Measurements from ENCODE around the gene NTM.

Gene NTM

DNA sequence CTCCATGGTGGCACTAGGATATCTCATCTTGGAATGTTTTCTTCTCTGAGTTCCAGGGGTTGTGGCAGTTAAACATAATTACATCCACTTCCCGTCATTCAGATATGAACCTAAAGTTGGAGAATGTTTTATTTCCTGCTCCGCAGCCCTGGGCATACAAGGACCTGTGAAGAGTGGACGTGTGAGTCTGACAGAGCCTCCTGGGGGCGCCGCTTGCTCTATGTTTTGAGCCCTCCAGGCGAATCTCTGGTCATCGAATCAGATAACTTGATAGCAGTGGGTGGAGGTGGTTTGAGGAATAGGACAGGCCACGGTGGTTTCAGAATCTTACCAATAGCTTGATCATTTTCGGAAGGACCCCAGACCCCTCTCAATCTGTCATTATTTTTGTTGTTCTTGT is 174.2 kb downstream of the NTM start (continued):
- TF ChIP-seq, protein P1, sequence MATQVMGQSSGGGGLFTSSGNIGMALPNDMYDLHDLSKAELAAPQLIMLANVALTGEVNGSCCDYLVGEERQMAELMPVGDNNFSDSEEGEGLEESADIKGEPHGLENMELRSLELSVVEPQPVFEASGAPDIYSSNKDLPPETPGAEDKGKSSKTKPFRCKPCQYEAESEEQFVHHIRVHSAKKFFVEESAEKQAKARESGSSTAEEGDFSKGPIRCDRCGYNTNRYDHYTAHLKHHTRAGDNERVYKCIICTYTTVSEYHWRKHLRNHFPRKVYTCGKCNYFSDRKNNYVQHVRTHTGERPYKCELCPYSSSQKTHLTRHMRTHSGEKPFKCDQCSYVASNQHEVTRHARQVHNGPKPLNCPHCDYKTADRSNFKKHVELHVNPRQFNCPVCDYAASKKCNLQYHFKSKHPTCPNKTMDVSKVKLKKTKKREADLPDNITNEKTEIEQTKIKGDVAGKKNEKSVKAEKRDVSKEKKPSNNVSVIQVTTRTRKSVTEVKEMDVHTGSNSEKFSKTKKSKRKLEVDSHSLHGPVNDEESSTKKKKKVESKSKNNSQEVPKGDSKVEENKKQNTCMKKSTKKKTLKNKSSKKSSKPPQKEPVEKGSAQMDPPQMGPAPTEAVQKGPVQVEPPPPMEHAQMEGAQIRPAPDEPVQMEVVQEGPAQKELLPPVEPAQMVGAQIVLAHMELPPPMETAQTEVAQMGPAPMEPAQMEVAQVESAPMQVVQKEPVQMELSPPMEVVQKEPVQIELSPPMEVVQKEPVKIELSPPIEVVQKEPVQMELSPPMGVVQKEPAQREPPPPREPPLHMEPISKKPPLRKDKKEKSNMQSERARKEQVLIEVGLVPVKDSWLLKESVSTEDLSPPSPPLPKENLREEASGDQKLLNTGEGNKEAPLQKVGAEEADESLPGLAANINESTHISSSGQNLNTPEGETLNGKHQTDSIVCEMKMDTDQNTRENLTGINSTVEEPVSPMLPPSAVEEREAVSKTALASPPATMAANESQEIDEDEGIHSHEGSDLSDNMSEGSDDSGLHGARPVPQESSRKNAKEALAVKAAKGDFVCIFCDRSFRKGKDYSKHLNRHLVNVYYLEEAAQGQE (tag by site-specific recombination; IDR thresholded peaks at IDR 0.05): no peak
- TF ChIP-seq ZFP41 (tag by site-specific recombination; IDR thresholded peaks at IDR 0.05; ENCODE audit: borderline replicate concordance) (no peak), ZNF707 (tag by site-specific recombination; IDR thresholded peaks at IDR 0.05) (no peak), ZNF292 (tag by site-specific recombination; IDR thresholded peaks at IDR 0.05; ENCODE audit: borderline replicate concordance, low read depth) (no peak)

DNA sequence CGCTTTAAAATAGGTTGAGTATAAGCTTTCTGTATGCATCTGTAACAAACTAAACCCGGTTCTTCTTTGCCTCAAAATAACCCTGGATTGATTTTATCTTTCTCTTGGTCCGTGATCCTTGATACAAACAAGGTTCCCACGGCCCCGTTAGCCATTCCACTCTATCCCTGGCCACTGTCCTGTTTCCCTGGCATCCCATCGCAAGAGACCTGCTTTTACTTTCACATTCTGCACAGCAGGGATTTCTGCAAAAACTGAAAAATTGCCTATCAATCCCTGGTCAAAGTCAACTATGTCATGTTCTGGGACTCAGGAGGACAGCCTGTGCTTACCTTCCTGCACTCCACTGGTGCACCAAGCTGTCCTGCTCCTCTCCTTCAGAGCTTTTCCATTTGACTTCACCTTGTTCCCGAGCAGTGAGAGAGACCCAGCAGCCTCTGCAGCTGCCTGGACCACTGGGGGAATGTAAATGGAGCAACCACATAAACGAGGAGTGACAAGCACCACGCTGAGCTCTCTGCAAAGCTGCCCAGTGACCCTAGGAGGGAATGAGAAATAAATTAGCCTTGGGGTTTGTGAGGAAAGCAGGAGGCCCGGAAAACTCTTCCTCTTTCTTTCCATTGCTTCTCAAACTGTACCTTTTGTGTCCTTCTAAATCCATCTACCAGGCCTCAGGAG is 175.9 kb downstream of the NTM start:
- no peak for TF ChIP-seq ZNF37A (tag by site-specific recombination; IDR thresholded peaks at IDR 0.05)
- no peak for TF ChIP-seq KLF7 (tag by site-specific recombination; IDR thresholded peaks at IDR 0.05; ENCODE audit: borderline replicate concordance)
- TF ChIP-seq KLF9 (tag by site-specific recombination; IDR thresholded peaks at IDR 0.05; ENCODE audit: low read depth): no peak
- TF ChIP-seq FEZF1 (tag by site-specific recombination; IDR thresholded peaks at IDR 0.05): no peak
- TF ChIP-seq ZFP69B (tag by site-specific recombination; IDR thresholded peaks at IDR 0.05): no peak
- no peak for TF ChIP-seq ZNF660 (tag by site-specific recombination; IDR thresholded peaks at IDR 0.05)
- no peak for TF ChIP-seq KLF8 (tag by site-specific recombination; IDR thresholded peaks at IDR 0.05)
- H3K4me3 ChIP-seq (ENCODE audit: low read depth, low read length): no peak overlapping the region
- no peaks in the 10 kb centered on the region for H3K4me1 ChIP-seq (ENCODE audit: control insufficient read depth, insufficient read depth, low read length)
- CTCF ChIA-PET: interaction anchor here (3.0 kb wide), 1 partner anchor 128 kb away, joined by 11 read pairs; no protein-coding TSS in a partner anchor
- no peaks in the 10 kb centered on the region for H3K9me3 ChIP-seq (ENCODE audit: control insufficient read depth, insufficient read depth, low read depth, low read length)
- POLR2A ChIA-PET: no interaction called here
- no peak overlapping the region for H3K27ac ChIP-seq (ENCODE audit: extremely low read depth, low read depth, low read length)
- H3K36me3 ChIP-seq (ENCODE audit: control insufficient read depth in 2 of 2, insufficient read depth in 1 of 2, low read length in 2 of 2): no peaks in the 10 kb centered on the region

DNA sequence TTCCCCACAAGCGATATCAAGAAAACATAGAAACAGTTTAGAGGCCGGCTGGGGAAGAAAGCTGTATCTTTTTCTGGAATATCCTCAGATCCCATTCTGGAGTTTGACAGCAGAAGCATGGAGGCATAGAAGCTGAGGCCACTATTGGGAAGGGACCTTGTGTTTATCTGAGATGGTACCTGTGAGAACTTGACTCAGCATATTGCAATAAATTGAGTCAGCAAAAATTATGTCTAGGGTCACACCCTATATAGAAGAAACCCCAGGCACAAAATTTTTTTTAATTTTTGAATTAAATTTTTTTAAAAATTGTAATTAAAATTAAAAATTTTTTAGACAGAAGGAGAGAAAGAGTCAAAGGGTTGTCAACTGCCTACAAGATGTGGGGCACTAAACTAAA is 178.7 kb downstream of the NTM start:
- Histone ChIP-seq H3K4me3 (ENCODE audit: low read depth, low read length) (no peak overlapping the region), H3K27ac (ENCODE audit: extremely low read depth, low read depth, low read length) (no peak overlapping the region), H3K36me3 (ENCODE audit: control insufficient read depth in 2 of 2, insufficient read depth in 1 of 2, low read length in 2 of 2) (no peaks in the 10 kb centered on the region), H3K4me1 (ENCODE audit: control insufficient read depth, insufficient read depth, low read length) (no peaks in the 10 kb centered on the region), H3K9me3 (ENCODE audit: control insufficient read depth, insufficient read depth, low read depth, low read length) (no peaks in the 10 kb centered on the region)
- CTCF ChIA-PET: interaction anchor here (1.2 to 2.0 kb wide), 2 partner anchors 10 to 125 kb away, joined by 3 to 6 read pairs; no protein-coding TSS in a partner anchor
- POLR2A ChIA-PET: no interaction called here
- TF ChIP-seq TRIM28 (IDR thresholded peaks at IDR 0.05; ENCODE audit: borderline replicate concordance, low read length) (no peak), ZNF843 (tag by site-specific recombination; IDR thresholded peaks at IDR 0.05) (no peak), ZNF146 (tag by site-specific recombination; IDR thresholded peaks at IDR 0.05) (no peak), ZNF561 (tag by site-specific recombination; IDR thresholded peaks at IDR 0.05; ENCODE audit: borderline replicate concordance) (no peak), ZBTB7A (tag by site-specific recombination; IDR thresholded peaks at IDR 0.05; ENCODE audit: low read depth) (no peak), GLI2 (tag by site-specific recombination; IDR thresholded peaks at IDR 0.05; ENCODE audit: borderline replicate concordance, low read depth) (no peak), EGR2 (tag by site-specific recombination; IDR thresholded peaks at IDR 0.05; ENCODE audit: low read depth) (no peak), KLF10 (tag by site-specific recombination; IDR thresholded peaks at IDR 0.05) (no peak), ZNF785 (tag by site-specific recombination; IDR thresholded peaks at IDR 0.05) (no peak), MEIS1 (CRISPR knock-in tag; IDR thresholded peaks at IDR 0.05; ENCODE audit: borderline replicate concordance) (no peak), ZBTB17 (tag by site-specific recombination; IDR thresholded peaks at IDR 0.05) (no peak), ZNF664 (tag by site-specific recombination; IDR thresholded peaks at IDR 0.05) (no peak), ZNF211 (tag by site-specific recombination; IDR thresholded peaks at IDR 0.05; ENCODE audit: low read depth) (no peak), ZFP37 (tag by site-specific recombination; IDR thresholded peaks at IDR 0.05) (no peak), HOXA7 (CRISPR knock-in tag; IDR thresholded peaks at IDR 0.05; ENCODE audit: borderline replicate concordance) (no peak), ZNF138 (tag by site-specific recombination; IDR thresholded peaks at IDR 0.05; ENCODE audit: borderline replicate concordance) (no peak)
- TF ChIP-seq, protein P2, sequence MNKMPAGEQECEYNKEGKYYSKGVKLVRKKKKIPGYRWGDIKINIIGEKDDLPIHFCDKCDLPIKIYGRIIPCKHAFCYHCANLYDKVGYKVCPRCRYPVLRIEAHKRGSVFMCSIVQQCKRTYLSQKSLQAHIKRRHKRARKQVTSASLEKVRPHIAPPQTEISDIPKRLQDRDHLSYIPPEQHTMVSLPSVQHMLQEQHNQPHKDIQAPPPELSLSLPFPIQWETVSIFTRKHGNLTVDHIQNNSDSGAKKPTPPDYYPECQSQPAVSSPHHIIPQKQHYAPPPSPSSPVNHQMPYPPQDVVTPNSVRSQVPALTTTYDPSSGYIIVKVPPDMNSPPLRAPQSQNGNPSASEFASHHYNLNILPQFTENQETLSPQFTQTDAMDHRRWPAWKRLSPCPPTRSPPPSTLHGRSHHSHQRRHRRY (tag by site-specific recombination; IDR thresholded peaks at IDR 0.05): no peak

Data from HEK293 (cell line).